Suprapubic skin (tissue), 4 donors: ENCODE data around the gene ACSL6. TPM values are rescaled to one million over a fixed set of nuclear protein-coding genes. Genes with fewer than 3 reads are reported as not detected.

Experiments
- DNase-seq, 2 donors: peaks; one replicate each; pipeline ENCODE4 v3.0.0-alpha.2; 2019; ENCODE audit warnings: low spot score in 2 of 2
- H3K27ac ChIP-seq: fragments of 200-600 bp; sonication (generic); one replicate; pipeline ENCODE4 v1.5.1; 2019
- H3K27me3 ChIP-seq: fragments of 200-600 bp; sonication (generic); one replicate; pipeline ENCODE4 v1.5.1; 2019
- H3K36me3 ChIP-seq: fragments of 200-600 bp; sonication (generic); one replicate; pipeline ENCODE4 v1.5.1; 2019
- H3K4me1 ChIP-seq: fragments of 200-600 bp; sonication (generic); one replicate; pipeline ENCODE4 v1.5.1; 2019
- H3K4me3 ChIP-seq: fragments of 200-600 bp; sonication (generic); one replicate; pipeline ENCODE4 v1.5.1; 2019; ENCODE audit warnings: mild to moderate bottlenecking
- H3K9me3 ChIP-seq: fragments of 200-600 bp; sonication (generic); one replicate; pipeline ENCODE4 v1.5.1; 2019
- CTCF ChIP-seq, 2 donors: fragments of 200-600 bp in 1 of 2; fragments of 450-650 bp in 1 of 2; sonication (generic) in 1 of 2; IDR thresholded peaks; one replicate each; pipeline ENCODE4 v1.5.1; 2016 to 2019; ENCODE audit warnings: antibody characterized with exemption in 2 of 2, mild to moderate bottlenecking in 1 of 2, moderate library complexity in 1 of 2
- EP300 ChIP-seq: sonication (generic); formaldehyde crosslinking; IDR thresholded peaks from one replicate; pipeline ENCODE4 v1.6.1; 2017; ENCODE audit warnings: antibody characterized with exemption
- POLR2A ChIP-seq, 2 donors: fragments of 450-650 bp; IDR thresholded peaks; one replicate each; pipeline ENCODE4 v1.6.1; 2017; ENCODE audit warnings: antibody characterized with exemption in 2 of 2, mild to moderate bottlenecking in 2 of 2, moderate library complexity in 2 of 2
- POLR2AphosphoS5 ChIP-seq, 3 donors: sonication (generic); formaldehyde crosslinking; IDR thresholded peaks; one replicate each; pipeline ENCODE4 v1.6.1; 2017; ENCODE audit warnings: antibody characterized with exemption in 3 of 3
- WGBS: methylation state at CpG from one replicate; pipeline ENCODE4 v1.1.5; 2018; 5-methylcytosine and 5-hydroxymethylcytosine counted together
- total RNA-seq, 4 donors: library from RNA; depleted of rRNA; stranded (reverse); fragments of >200 nt; gene quantifications; one replicate each; pipeline ENCODE4 v1.1.0, GENCODE V29; 2016

The ACSL6 gene
- total RNA-seq, 4 donors from 2014 or later: 0.21 to 0.89 (median 0.23) TPM; not detected in 1

- no peak for TF ChIP-seq EP300
- TF ChIP-seq CTCF (IDR thresholded peaks at IDR 0.05): no peak
- TF ChIP-seq POLR2A (IDR thresholded peaks at IDR 0.05): no peak
- no peak for TF ChIP-seq POLR2AphosphoS5 (IDR thresholded peaks at IDR 0.05)
- Histone ChIP-seq H3K27ac (no peak overlapping the region), H3K27me3 (peaks cover 9% of the 10 kb centered on the region), H3K4me1 (no peaks in the 10 kb centered on the region), H3K9me3 (no peaks in the 10 kb centered on the region), H3K36me3 (no peaks in the 10 kb centered on the region), H3K4me3 (no peak overlapping the region)
- 91% methylated on average over 5 of the region's 5 CpGs for WGBS
- no peak for DNase-seq
Measured at GRCh38 chr5:132023258-132024116, 12.0 kb upstream of the ACSL6 start.

- TF ChIP-seq POLR2AphosphoS5 (IDR thresholded peaks at IDR 0.05) (no peak), POLR2A (IDR thresholded peaks at IDR 0.05) (no peak)
- H3K4me1 ChIP-seq: no peaks in the 10 kb centered on the region
- H3K9me3 ChIP-seq: no peaks in the 10 kb centered on the region
- no peaks in the 10 kb centered on the region for H3K36me3 ChIP-seq
- no peak overlapping the region for H3K27ac ChIP-seq
- H3K4me3 ChIP-seq: no peak overlapping the region
- peaks cover 16% of the 10 kb centered on the region for H3K27me3 ChIP-seq
- 83% methylated on average over 2 of the region's 2 CpGs for WGBS
- DNase-seq: no peak
Measured at GRCh38 chr5:132022737-132023136, 11.3 kb upstream of the ACSL6 start.

- TF ChIP-seq EP300 (no peak), POLR2A (IDR thresholded peaks at IDR 0.05) (no peak), POLR2AphosphoS5 (IDR thresholded peaks at IDR 0.05) (no peak), CTCF (IDR thresholded peaks at IDR 0.05) (no peak)
- H3K27me3 ChIP-seq: peaks cover 17% of the 10 kb centered on the region
- H3K4me1 ChIP-seq: no peaks in the 10 kb centered on the region
- no peaks in the 10 kb centered on the region for H3K36me3 ChIP-seq
- H3K27ac ChIP-seq: no peak overlapping the region
- H3K9me3 ChIP-seq: no peaks in the 10 kb centered on the region
- H3K4me3 ChIP-seq: no peak overlapping the region
- WGBS: 88% methylated on average over 2 of the region's 2 CpGs
- no peak for DNase-seq
Measured at GRCh38 chr5:132021654-132022053, 10.2 kb upstream of the ACSL6 start.

- Histone ChIP-seq H3K36me3 (no peaks in the 10 kb centered on the region), H3K4me1 (no peaks in the 10 kb centered on the region)
- WGBS: 46% methylated on average over 6 of the region's 6 CpGs
Measured at GRCh38 chr5:132020568-132021339, 9.3 kb upstream of the ACSL6 start.

More at GRCh38 chr5:132020568-132021339, 9.3 kb upstream of the ACSL6 start:
- no peak overlapping the region for H3K4me3 ChIP-seq
- peak in 1 of 2 donors; percentile 54 for DNase-seq
- H3K27me3 ChIP-seq: peaks cover 20% of the 10 kb centered on the region
- TF ChIP-seq POLR2AphosphoS5 (IDR thresholded peaks at IDR 0.05) (no peak), EP300 (no peak), POLR2A (IDR thresholded peaks at IDR 0.05) (no peak), CTCF (IDR thresholded peaks at IDR 0.05) (no peak)
- H3K27ac ChIP-seq: no peak overlapping the region
- no peaks in the 10 kb centered on the region for H3K9me3 ChIP-seq
